ENCODE measurements around the gene MRPL4.

GRCh38 chr19:10289167-10289835 lies 37.3 kb downstream of the MRPL4 start:
- TF ChIP-seq CTCF (IDR thresholded peaks at IDR 0.05) (no peak), ZFX (IDR thresholded peaks at IDR 0.05; ENCODE audit: borderline replicate concordance) (no peak)

Measured in 22Rv1 (cell line).